GM23338 (cell line): ENCODE measurements around the gene PSMD11. TPM values are rescaled to one million over a fixed set of nuclear protein-coding genes. Genes with fewer than 3 reads are reported as not detected.

Source experiments
- ATAC-seq: fragments of 200-7000 bp; cut with Tn5 transposase; 3 replicates; pipeline ENCODE4 v1.9.1; 2020
- DNase-seq: peaks from one replicate; pipeline ENCODE4 v3.0.0-alpha.2; 2015; ENCODE audit warnings: low spot score
- H2AFZ ChIP-seq: fragments of 200-600 bp; sonication (generic); 2 replicates; pipeline ENCODE4 v1.8.0; 2016; ENCODE audit warnings: antibody characterized with exemption, mild to moderate bottlenecking, moderate library complexity
- H3F3A ChIP-seq: fragments of 200-600 bp; sonication (generic); replicated peaks from 2 replicates; pipeline ENCODE4 v1.8.0; 2017; ENCODE audit warnings: antibody characterized with exemption, mixed run types, low read depth
- H3K27ac ChIP-seq: fragments of 200-600 bp; sonication (generic); 2 replicates; pipeline ENCODE4 v1.6.1; 2016; ENCODE audit warnings: low read depth
- H3K27me3 ChIP-seq: fragments of 200-600 bp; sonication (generic); 2 replicates; pipeline ENCODE4 v1.8.0; 2016; ENCODE audit warnings: mild to moderate bottlenecking, mixed run types, moderate library complexity; ENCODE audit not compliant: insufficient read depth
- H3K36me3 ChIP-seq: fragments of 200-600 bp; sonication (generic); 2 replicates; pipeline ENCODE4 v1.8.0; 2016; ENCODE audit warnings: mild to moderate bottlenecking; ENCODE audit not compliant: insufficient read depth
- H3K4me1 ChIP-seq: fragments of 200-600 bp; sonication (generic); 2 replicates; pipeline ENCODE4 v1.8.0; 2016; ENCODE audit warnings: mild to moderate bottlenecking, moderate library complexity; ENCODE audit not compliant: insufficient read depth
- H3K4me2 ChIP-seq: fragments of 200-600 bp; sonication (generic); 2 replicates; pipeline ENCODE4 v1.7.1; 2017; ENCODE audit warnings: mixed run types
- H3K4me3 ChIP-seq: fragments of 200-600 bp; sonication (generic); 2 replicates; pipeline ENCODE4 v1.6.1; 2016; ENCODE audit warnings: mixed run types
- H3K79me2 ChIP-seq: fragments of 200-600 bp; sonication (generic); replicated peaks from 2 replicates; pipeline ENCODE4 v1.8.0; 2017; ENCODE audit warnings: mild to moderate bottlenecking; ENCODE audit not compliant: insufficient read depth
- H3K9me2 ChIP-seq: fragments of 200-600 bp; sonication (generic); 2 replicates; pipeline ENCODE4 v1.8.0; 2017; ENCODE audit not compliant: insufficient read depth
- H4K20me1 ChIP-seq: fragments of 200-600 bp; sonication (generic); replicated peaks from 2 replicates; pipeline ENCODE4 v1.8.0; 2017; ENCODE audit warnings: mild to moderate bottlenecking; ENCODE audit not compliant: insufficient read depth
- H3K27ac Mint-ChIP-seq: 2 replicates; pipeline ENCODE4 v1.8.0; 2020; ENCODE audit warnings: inconsistent platforms, mild to moderate bottlenecking, moderate library complexity, mixed read lengths
- H3K27me3 Mint-ChIP-seq: 3 replicates; pipeline ENCODE4 v1.8.0; 2022; ENCODE audit warnings: low read depth, mild to moderate bottlenecking, moderate library complexity, mixed read lengths, inconsistent platforms; ENCODE audit not compliant: insufficient read depth, poor library complexity
- H3K36me3 Mint-ChIP-seq: 3 replicates; pipeline ENCODE4 v1.8.0; 2021; ENCODE audit warnings: low read depth, mild to moderate bottlenecking, inconsistent platforms, moderate library complexity, mixed read lengths
- H3K4me1 Mint-ChIP-seq: 3 replicates; pipeline ENCODE4 v1.8.0; 2020; ENCODE audit warnings: mild to moderate bottlenecking, inconsistent platforms, mixed read lengths
- H3K4me3 Mint-ChIP-seq: 3 replicates; pipeline ENCODE4 v1.8.0; 2021; ENCODE audit warnings: moderate library complexity, mild to moderate bottlenecking, inconsistent platforms, mixed read lengths
- H3K9me3 Mint-ChIP-seq: 3 replicates; pipeline ENCODE4 v1.8.0; 2020; ENCODE audit warnings: moderate library complexity, mild to moderate bottlenecking, inconsistent platforms, mixed read lengths
- CREB1 ChIP-seq: fragments of 250-450 bp; sonication (Bioruptor Pico); IDR thresholded peaks from 2 replicates; pipeline ENCODE4 v1.5.0; 2020; ENCODE audit warnings: low read depth, mild to moderate bottlenecking, moderate library complexity
- CTCF ChIP-seq, 2 experiments: fragments of 200-600 bp in 1 of 2; sonication (generic) in 1 of 2; conservative IDR thresholded peaks; 2 replicates each; pipeline versions ENCODE4 v1.5.1 to v1.6.1; 2016 to 2017; ENCODE audit warnings: antibody characterized with exemption in 2 of 2, low read depth in 2 of 2, mild to moderate bottlenecking in 2 of 2, moderate library complexity in 1 of 2
- ETS1 ChIP-seq: IDR thresholded peaks from 2 replicates; pipeline ENCODE4 v1.6.1; 2016; ENCODE audit warnings: antibody characterized with exemption
- EZH2 ChIP-seq: fragments of 200-600 bp; sonication (generic); IDR thresholded peaks from one replicate; pipeline ENCODE4 v1.8.0; 2017; ENCODE audit warnings: antibody characterized with exemption, mild to moderate bottlenecking, low read depth; ENCODE audit not compliant: unreplicated experiment
- EZH2phosphoT487 ChIP-seq: fragments of 200-600 bp; sonication (generic); IDR thresholded peaks from one replicate; pipeline ENCODE4 v1.8.1; 2018; ENCODE audit warnings: antibody characterized with exemption; ENCODE audit not compliant: unreplicated experiment
- JUNB ChIP-seq: IDR thresholded peaks from one replicate; pipeline ENCODE4 v1.6.1; 2016; ENCODE audit warnings: antibody characterized with exemption; ENCODE audit not compliant: unreplicated experiment
- NANOG ChIP-seq: IDR thresholded peaks from 2 replicates; pipeline ENCODE4 v1.6.1; 2016; ENCODE audit warnings: antibody characterized with exemption, borderline replicate concordance
- POLR2AphosphoS5 ChIP-seq: IDR thresholded peaks from 2 replicates; pipeline ENCODE4 v1.6.1; 2016; ENCODE audit warnings: antibody characterized with exemption, low read depth
- REST ChIP-seq: IDR thresholded peaks from one replicate; pipeline ENCODE4 v1.6.1; 2018; ENCODE audit warnings: antibody characterized with exemption; ENCODE audit not compliant: unreplicated experiment
- STAT1 ChIP-seq: IDR thresholded peaks from one replicate; pipeline ENCODE4 v1.6.1; 2016; ENCODE audit warnings: antibody characterized with exemption; ENCODE audit not compliant: unreplicated experiment
- ZNF114 ChIP-seq: fragments of 250-450 bp; sonication (Bioruptor Pico); IDR thresholded peaks from 2 replicates; pipeline ENCODE4 v1.5.0; 2020; ENCODE audit warnings: mild to moderate bottlenecking, moderate library complexity
- ZNF331 ChIP-seq: fragments of 250-450 bp; sonication (Bioruptor Pico); IDR thresholded peaks from 2 replicates; pipeline ENCODE4 v1.5.0; 2020; ENCODE audit warnings: low read depth, mild to moderate bottlenecking, moderate library complexity
- ZNF462 ChIP-seq: fragments of 250-450 bp; sonication (Bioruptor Pico); IDR thresholded peaks from 2 replicates; pipeline ENCODE4 v1.5.0; 2020; ENCODE audit warnings: mild to moderate bottlenecking, moderate library complexity
- polyA plus RNA-seq: library from polyadenylated mRNA; unstranded; fragments of >200 nt; fragmentation: Nextera tagmentation; extraction: Ambion mirVana; gene quantifications from 2 replicates; pipeline ENCODE4 v1.2.1, GENCODE V29; 2016
- total RNA-seq: library from RNA; depleted of rRNA; stranded (reverse); fragments of >200 nt; shearing (Covaris generic); gene quantifications from 2 replicates; pipeline ENCODE4 v1.2.3, GENCODE V29; 2014

Gene PSMD11
- total and polyA plus RNA-seq, 2 experiments from 2014 or later, result 180 to 360 TPM

- TF ChIP-seq POLR2AphosphoS5 (no peak), ZNF331 (no peak), STAT1 (no peak), ZNF462 (no peak), EZH2phosphoT487 (no peak), NANOG (no peak), EZH2 (no peak), ZNF114 (CRISPR knock-in tag) (no peak), CREB1 (CRISPR knock-in tag) (no peak), REST (no peak), JUNB (no peak), ETS1 (no peak), CTCF (conservative IDR thresholded peaks at IDR 0.05; ENCODE audit: low read depth in 2 of 2) (no peak)
- no peak overlapping the region for H3K4me2 ChIP-seq
- H3K36me3 ChIP-seq, result no peaks in the 10 kb centered on the region
- H3K4me3 ChIP-seq, result no peak overlapping the region
- peaks cover 13% of the 10 kb centered on the region; the same call in 1 of the 2 replicates for H3K4me1 ChIP-seq
- H3K27ac ChIP-seq, result no peak overlapping the region
- DNase-seq, result no peak
- Mint-ChIP-seq H3K4me1 (peaks cover 27% of the 10 kb centered on the region), H3K36me3 (no peaks in the 10 kb centered on the region; the same call in 2 of the 3 replicates), H3K4me3 (no peak overlapping the region), H3K27me3 (peaks cover 13% of the 10 kb centered on the region), H3K27ac (no peak overlapping the region), H3K9me3 (no peaks in the 10 kb centered on the region; the same call in 2 of the 3 replicates)
- no peaks in the 10 kb centered on the region for H3K9me2 ChIP-seq
- no peaks in the 10 kb centered on the region for H4K20me1 ChIP-seq
- H3K79me2 ChIP-seq, result no peaks in the 10 kb centered on the region
- H3F3A ChIP-seq, result no peaks in the 10 kb centered on the region
- H2AFZ ChIP-seq, result no peak overlapping the region
- no peaks in the 10 kb centered on the region for H3K27me3 ChIP-seq
- no peak for ATAC-seq
These were observed 52.2 kb downstream of the PSMD11 start for GRCh38 chr17:32496395-32497073.
